A673 (cell line): ENCODE results near the gene NSFL1C. TPM values are rescaled to one million over a fixed set of nuclear protein-coding genes. Genes with fewer than 3 reads are reported as not detected.

Experiments
- BruUV-seq: library from RNA; stranded (reverse); fragments of 400-500 nt; replicated peaks from 2 replicates; lab custom pipeline; 2021; lab: Mats Ljungman, UMichigan
- CTCF ChIA-PET: fragments of 300-600 bp; sonication (Branson Sonifier 250); formaldehyde crosslinking; loops from one replicate; lab custom pipeline; 2022; ENCODE audit warnings: antibody characterized with exemption; lab: Charles Lee
- POLR2A ChIA-PET: fragments of 300-600 bp; sonication (Branson Sonifier 250); formaldehyde crosslinking; loops from one replicate; lab custom pipeline; 2022; ENCODE audit warnings: antibody characterized with exemption; ENCODE audit not compliant: low non-redundant PET; lab: Charles Lee
- DNase-seq: peaks from one replicate; pipeline ENCODE4 v3.0.0-alpha.2; 2015; ENCODE audit warnings: low spot score
- H3K27ac ChIP-seq: fragments of 200-600 bp; sonication (generic); 2 replicates; pipeline ENCODE4 v1.5.1; 2016; ENCODE audit warnings: mixed run types, low read depth, mild to moderate bottlenecking, mixed read lengths, antibody characterized with exemption, low read length; ENCODE audit not compliant: poor library complexity, severe bottlenecking
- H3K27me3 ChIP-seq: fragments of 200-600 bp; sonication (generic); replicated peaks from 2 replicates; pipeline ENCODE4 v1.6.1; 2017; ENCODE audit warnings: mixed run types, low read depth, mild to moderate bottlenecking, mixed read lengths, antibody characterized with exemption, low read length; ENCODE audit not compliant: insufficient read depth, poor library complexity
- H3K36me3 ChIP-seq: fragments of 200-600 bp; sonication (generic); 2 replicates; pipeline ENCODE4 v1.6.1; 2016; ENCODE audit warnings: mixed run types, mild to moderate bottlenecking, mixed read lengths, antibody characterized with exemption, low read length; ENCODE audit not compliant: insufficient read depth, poor library complexity, severe bottlenecking
- H3K4me1 ChIP-seq: fragments of 200-600 bp; sonication (generic); 2 replicates; pipeline ENCODE4 v1.6.1; 2017; ENCODE audit warnings: mixed run types, mild to moderate bottlenecking, mixed read lengths, antibody characterized with exemption, low read length; ENCODE audit not compliant: insufficient read depth, poor library complexity, severe bottlenecking
- H3K4me3 ChIP-seq: fragments of 200-600 bp; sonication (generic); 2 replicates; pipeline ENCODE4 v1.5.1; 2016; ENCODE audit warnings: low read depth, mixed run types, mild to moderate bottlenecking, mixed read lengths, low read length; ENCODE audit not compliant: poor library complexity, severe bottlenecking
- H3K9me3 ChIP-seq: fragments of 200-600 bp; sonication (generic); 2 replicates; pipeline ENCODE4 v1.6.1; 2016; ENCODE audit warnings: mixed run types, low read depth, mild to moderate bottlenecking, mixed read lengths, antibody characterized with exemption, low read length; ENCODE audit not compliant: poor library complexity, severe bottlenecking
- CTCF ChIP-seq: fragments of 300-800, 200-600 bp; sonication (generic); conservative IDR thresholded peaks from 2 replicates; pipeline ENCODE4 v1.5.1; 2017; ENCODE audit warnings: low read depth, mild to moderate bottlenecking, antibody characterized with exemption, low read length, moderate library complexity, mixed read lengths
- EZH2 ChIP-seq: fragments of 200-600 bp; sonication (generic); IDR thresholded peaks from 2 replicates; pipeline ENCODE4 v1.6.1; 2017; ENCODE audit warnings: borderline replicate concordance, low read depth, mild to moderate bottlenecking, mixed read lengths, antibody characterized with exemption, low read length; ENCODE audit not compliant: poor library complexity, severe bottlenecking
- intact Hi-C: fragments of 100-400 bp; cut with micrococcal nuclease; formaldehyde crosslinking; loops from one replicate; pipeline ENCODE4 v1.10.0; 2022; ENCODE audit not compliant: unreplicated experiment
- total RNA-seq: library from RNA; stranded (reverse); gene quantifications from 2 replicates; pipeline ENCODE4 v1.2.3, GENCODE V29; 2021

Gene NSFL1C
- total RNA-seq, 1 experiment from 2014 or later: 158 TPM

GRCh38 chr20:1474817-1475603, 8.4 kb upstream of the NSFL1C start:
- Histone ChIP-seq H3K36me3 (no peaks in the 10 kb centered on the region), H3K4me3 (no peak overlapping the region), H3K9me3 (no peaks in the 10 kb centered on the region), H3K4me1 (no peaks in the 10 kb centered on the region), H3K27ac (no peak overlapping the region), H3K27me3 (no peaks in the 10 kb centered on the region)
- DNase-seq: no peak
- POLR2A ChIA-PET: no interaction called here
- CTCF ChIA-PET: interaction anchor here (0.6 kb wide), 1 partner anchor 302 kb away, joined by 8 read pairs; no protein-coding TSS in a partner anchor
- no peak for TF ChIP-seq EZH2
- TF ChIP-seq CTCF: peak; percentile 33; the same call in 1 of the 2 replicates
- intact Hi-C loops: loop anchor here (2.0 kb wide), 1 partner anchor 28 kb away; no protein-coding TSS in a partner anchor
- BruUV-seq: no TSS peak

- TF ChIP-seq EZH2: no peak
- no peak for TF ChIP-seq CTCF
- BruUV-seq: no TSS peak
- intact Hi-C loops: loop anchor here (2.0 kb wide), 1 partner anchor 28 kb away; no protein-coding TSS in a partner anchor
These were observed 7.7 kb upstream of the NSFL1C start for GRCh38 chr20:1474325-1474724.

GRCh38 chr20:1473246-1474220, 6.9 kb upstream of the NSFL1C start:
- TF ChIP-seq CTCF: no peak
- no peak for TF ChIP-seq EZH2
- POLR2A ChIA-PET: no interaction called here
- intact Hi-C loops: loop anchor here (2.0 kb wide), 1 partner anchor 29 kb away; no protein-coding TSS in a partner anchor
- Histone ChIP-seq H3K27me3 (no peaks in the 10 kb centered on the region), H3K27ac (no peak overlapping the region), H3K36me3 (no peaks in the 10 kb centered on the region), H3K9me3 (no peaks in the 10 kb centered on the region), H3K4me3 (no peak overlapping the region), H3K4me1 (peaks cover 7% of the 10 kb centered on the region)
- CTCF ChIA-PET: interaction anchor here (0.6 kb wide), 1 partner anchor 29 kb away, joined by 3 read pairs; no protein-coding TSS in a partner anchor
- no peak for DNase-seq
- BruUV-seq: no TSS peak

More at GRCh38 chr20:1474325-1474724, 7.7 kb upstream of the NSFL1C start:
- no peaks in the 10 kb centered on the region for H3K9me3 ChIP-seq
- CTCF ChIA-PET: interaction anchor here (0.6 kb wide), 2 partner anchors 28 to 303 kb away, joined by 3 to 8 read pairs; no protein-coding TSS in a partner anchor
- H3K27me3 ChIP-seq: no peaks in the 10 kb centered on the region
- H3K27ac ChIP-seq: no peak overlapping the region
- POLR2A ChIA-PET: no interaction called here
- H3K4me3 ChIP-seq: no peak overlapping the region
- no peak for DNase-seq
- H3K4me1 ChIP-seq: peaks cover 7% of the 10 kb centered on the region
- no peaks in the 10 kb centered on the region for H3K36me3 ChIP-seq
